Peyer's patch (tissue), 4 donors: ENCODE data around the gene PRDM8. TPM values are rescaled to one million over a fixed set of nuclear protein-coding genes. Genes with fewer than 3 reads are reported as not detected.

Experiments
- DNase-seq, 3 donors: peaks; one replicate each; pipeline ENCODE4 v3.0.0-alpha.2; 2017 to 2019
- H3K27ac ChIP-seq, 4 donors: fragments of 200-600 bp; sonication (generic); one replicate each; pipeline ENCODE4 v1.5.1; 2016 to 2019
- H3K27me3 ChIP-seq, 2 donors: fragments of 200-600 bp; sonication (generic); one replicate each; pipeline ENCODE4 v1.5.1; 2019
- H3K36me3 ChIP-seq, 3 donors: fragments of 200-600 bp; sonication (generic); one replicate each; pipeline ENCODE4 v1.5.1; 2016 to 2019
- H3K4me1 ChIP-seq, 4 donors: fragments of 200-600 bp; sonication (generic); one replicate each; pipeline ENCODE4 v1.5.1; 2016 to 2019
- H3K4me3 ChIP-seq, 4 donors: fragments of 200-600 bp; sonication (generic); 1 replicate in 3 of 4; 2 replicates in 1 of 4; pipeline ENCODE4 v1.5.1; 2016 to 2019; ENCODE audit warnings: mild to moderate bottlenecking in 1 of 4
- H3K9me3 ChIP-seq, 4 donors: fragments of 200-600 bp; sonication (generic); one replicate each; pipeline ENCODE4 v1.5.1; 2016 to 2019; ENCODE audit warnings: mild to moderate bottlenecking in 1 of 4
- POLR2A ChIP-seq, 2 donors: fragments of 450-650 bp; IDR thresholded peaks; one replicate each; pipeline ENCODE4 v1.5.1; 2017; ENCODE audit warnings: antibody characterized with exemption in 2 of 2, mild to moderate bottlenecking in 2 of 2, moderate library complexity in 2 of 2
- total RNA-seq, 4 donors: library from RNA; depleted of rRNA; stranded (reverse); fragments of >200 nt; gene quantifications; one replicate each; pipeline ENCODE4 v1.1.0, GENCODE V29; 2016
- TF ChIP-seq, protein P1 (sequence below), 6 experiments: fragments of 450-650 bp in 4 of 6; fragments of 200-600 bp in 2 of 6; sonication (generic) in 1 of 6; IDR thresholded peaks; one replicate each; pipeline ENCODE4 v1.5.1; 2017 to 2019; ENCODE audit warnings: antibody characterized with exemption in 6 of 6, mild to moderate bottlenecking in 3 of 6, moderate library complexity in 1 of 6

The PRDM8 gene
- total RNA-seq, 4 donors from 2014 or later = 0.35 to 5.8 (median 3.3) TPM

DNA sequence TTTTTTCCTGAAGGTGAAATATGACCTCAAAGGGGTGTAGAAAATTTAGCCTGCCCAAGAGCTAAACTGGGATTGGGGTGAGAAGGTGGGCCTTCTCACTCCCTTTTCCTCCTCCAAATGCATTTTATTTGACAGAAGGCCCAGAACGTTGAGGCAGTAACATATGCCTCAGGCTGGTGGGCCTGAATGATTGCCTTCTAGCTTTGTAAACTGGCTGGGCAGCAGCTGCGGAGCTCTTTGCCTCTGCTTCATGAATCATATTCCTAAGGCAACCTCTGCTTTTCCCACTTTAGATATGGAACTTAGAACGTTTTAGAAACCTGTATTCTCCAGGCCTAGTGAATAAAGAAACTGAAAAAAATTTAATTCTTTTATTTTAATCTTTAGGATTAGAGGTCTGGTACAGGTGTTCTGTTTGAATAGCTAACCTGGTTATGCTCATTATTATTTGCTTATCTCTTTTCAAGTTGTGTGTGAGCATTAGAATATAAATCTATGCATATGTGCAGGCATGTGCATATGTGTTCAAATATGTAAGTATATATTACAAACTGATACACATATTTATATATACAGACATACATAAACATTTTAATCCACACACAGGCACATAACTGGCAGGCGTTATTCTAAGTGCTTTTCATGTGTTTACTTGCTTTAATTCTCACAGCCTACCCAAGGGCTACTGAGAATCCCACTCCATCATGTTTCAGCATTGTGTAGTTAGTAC, 11.5 kb downstream of the PRDM8 start:
- Histone ChIP-seq H3K9me3 (no peaks in the 10 kb centered on the region), H3K36me3 (no peaks in the 10 kb centered on the region), H3K4me1 (peaks cover 0 to 7% (median 0%) of the 10 kb centered on the region in 4 donors), H3K27ac (no peak overlapping the region), H3K4me3 (no peak overlapping the region), H3K27me3 (no peaks in the 10 kb centered on the region)
- DNase-seq = no peak
- TF ChIP-seq POLR2A (IDR thresholded peaks at IDR 0.05) = no peak
- TF ChIP-seq, protein P1, sequence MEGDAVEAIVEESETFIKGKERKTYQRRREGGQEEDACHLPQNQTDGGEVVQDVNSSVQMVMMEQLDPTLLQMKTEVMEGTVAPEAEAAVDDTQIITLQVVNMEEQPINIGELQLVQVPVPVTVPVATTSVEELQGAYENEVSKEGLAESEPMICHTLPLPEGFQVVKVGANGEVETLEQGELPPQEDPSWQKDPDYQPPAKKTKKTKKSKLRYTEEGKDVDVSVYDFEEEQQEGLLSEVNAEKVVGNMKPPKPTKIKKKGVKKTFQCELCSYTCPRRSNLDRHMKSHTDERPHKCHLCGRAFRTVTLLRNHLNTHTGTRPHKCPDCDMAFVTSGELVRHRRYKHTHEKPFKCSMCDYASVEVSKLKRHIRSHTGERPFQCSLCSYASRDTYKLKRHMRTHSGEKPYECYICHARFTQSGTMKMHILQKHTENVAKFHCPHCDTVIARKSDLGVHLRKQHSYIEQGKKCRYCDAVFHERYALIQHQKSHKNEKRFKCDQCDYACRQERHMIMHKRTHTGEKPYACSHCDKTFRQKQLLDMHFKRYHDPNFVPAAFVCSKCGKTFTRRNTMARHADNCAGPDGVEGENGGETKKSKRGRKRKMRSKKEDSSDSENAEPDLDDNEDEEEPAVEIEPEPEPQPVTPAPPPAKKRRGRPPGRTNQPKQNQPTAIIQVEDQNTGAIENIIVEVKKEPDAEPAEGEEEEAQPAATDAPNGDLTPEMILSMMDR (IDR thresholded peaks at IDR 0.05) = no peak

DNA sequence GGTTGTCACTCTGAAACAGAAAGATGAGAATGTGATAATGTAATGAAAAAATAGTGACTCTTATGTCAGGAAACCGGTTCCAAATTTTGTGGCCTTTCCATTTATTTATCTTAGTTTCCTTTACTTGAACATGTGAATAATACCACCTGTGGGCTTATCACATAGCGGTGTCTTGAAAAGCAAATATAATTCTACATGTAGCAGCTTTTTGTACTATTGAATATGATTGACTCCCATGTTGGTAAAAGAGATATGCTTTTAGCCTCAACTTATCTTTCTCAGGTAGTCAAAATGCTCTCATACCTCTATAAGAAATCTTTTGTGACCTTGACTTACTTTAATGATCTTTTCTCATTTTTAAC, 12.0 kb downstream of the PRDM8 start:
- no peak overlapping the region for H3K27ac ChIP-seq
- DNase-seq = no peak
- H3K36me3 ChIP-seq = no peaks in the 10 kb centered on the region
- TF ChIP-seq POLR2A (IDR thresholded peaks at IDR 0.05) = no peak
- TF ChIP-seq, protein P1 (IDR thresholded peaks at IDR 0.05) = no peak
- H3K4me3 ChIP-seq = no peak overlapping the region
- H3K4me1 ChIP-seq = peaks cover 0 to 6% (median 0%) of the 10 kb centered on the region in 4 donors
- H3K27me3 ChIP-seq = no peaks in the 10 kb centered on the region
- H3K9me3 ChIP-seq = no peaks in the 10 kb centered on the region

DNA sequence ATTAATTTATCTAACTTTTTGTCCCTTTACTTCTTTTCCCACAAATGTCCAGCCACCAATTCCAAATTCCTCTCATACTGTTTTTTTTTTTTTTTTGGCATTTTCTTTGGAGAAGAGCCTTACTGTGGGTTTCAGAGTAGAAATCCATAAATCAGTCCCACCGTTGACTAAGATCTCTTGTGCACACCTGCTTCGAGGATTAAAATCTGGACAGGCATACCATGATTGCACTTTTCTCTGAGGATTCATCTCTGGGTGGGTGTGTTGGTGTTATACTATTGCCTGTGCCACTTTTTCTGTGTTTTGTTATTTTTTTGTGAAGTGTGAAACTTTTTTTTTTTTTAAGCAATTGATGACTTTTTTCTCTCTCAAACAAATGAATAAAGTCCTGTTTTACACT, 13.2 kb downstream of the PRDM8 start:
- no peak for TF ChIP-seq POLR2A (IDR thresholded peaks at IDR 0.05)
- TF ChIP-seq, protein P1 (IDR thresholded peaks at IDR 0.05) = no peak
- Histone ChIP-seq H3K9me3 (no peaks in the 10 kb centered on the region), H3K27me3 (no peaks in the 10 kb centered on the region), H3K4me3 (no peak overlapping the region), H3K4me1 (peaks cover 0 to 6% (median 0%) of the 10 kb centered on the region in 4 donors), H3K36me3 (no peaks in the 10 kb centered on the region), H3K27ac (no peak overlapping the region)
- DNase-seq = no peak

DNA sequence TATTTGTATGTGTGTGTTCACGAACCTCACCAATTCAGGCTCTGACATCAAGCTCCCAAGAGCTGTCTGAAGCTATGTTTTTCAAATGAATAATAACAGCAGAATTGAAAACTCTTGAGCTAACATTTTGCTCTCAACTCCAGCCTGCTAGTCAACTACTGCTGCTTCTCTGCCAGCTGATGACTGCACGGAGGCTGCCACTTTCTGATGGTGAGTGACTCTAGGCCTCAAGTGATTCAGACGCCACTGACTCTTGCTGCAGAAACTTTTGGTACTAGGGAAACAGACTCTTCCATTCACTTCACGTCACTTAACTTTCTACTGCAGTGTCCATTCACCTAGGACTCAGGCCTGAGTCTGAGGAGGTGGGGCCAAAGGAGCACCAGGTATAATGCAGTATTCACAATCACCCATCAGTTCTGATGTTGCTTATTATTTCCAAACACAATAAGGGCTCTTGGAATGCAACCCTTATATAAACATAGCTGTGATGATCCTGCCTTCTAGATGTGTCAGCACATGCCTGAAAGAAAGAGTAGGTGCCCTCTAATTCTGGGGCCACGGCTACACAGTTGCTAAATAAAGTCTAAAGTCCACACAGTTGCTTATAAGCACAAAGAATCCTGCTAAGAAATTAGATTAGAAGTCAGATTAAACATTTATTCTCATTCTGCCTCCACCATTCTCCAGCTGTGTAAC, 16.0 kb downstream of the PRDM8 start:
- no peak for DNase-seq
- no peaks in the 10 kb centered on the region for H3K36me3 ChIP-seq
- no peaks in the 10 kb centered on the region for H3K27me3 ChIP-seq
- TF ChIP-seq POLR2A (IDR thresholded peaks at IDR 0.05) = no peak
- TF ChIP-seq, protein P1 (IDR thresholded peaks at IDR 0.05) = no peak
- H3K9me3 ChIP-seq = no peaks in the 10 kb centered on the region
- H3K4me1 ChIP-seq = no peaks in the 10 kb centered on the region
- H3K27ac ChIP-seq = no peak overlapping the region
- H3K4me3 ChIP-seq = no peak overlapping the region

DNA sequence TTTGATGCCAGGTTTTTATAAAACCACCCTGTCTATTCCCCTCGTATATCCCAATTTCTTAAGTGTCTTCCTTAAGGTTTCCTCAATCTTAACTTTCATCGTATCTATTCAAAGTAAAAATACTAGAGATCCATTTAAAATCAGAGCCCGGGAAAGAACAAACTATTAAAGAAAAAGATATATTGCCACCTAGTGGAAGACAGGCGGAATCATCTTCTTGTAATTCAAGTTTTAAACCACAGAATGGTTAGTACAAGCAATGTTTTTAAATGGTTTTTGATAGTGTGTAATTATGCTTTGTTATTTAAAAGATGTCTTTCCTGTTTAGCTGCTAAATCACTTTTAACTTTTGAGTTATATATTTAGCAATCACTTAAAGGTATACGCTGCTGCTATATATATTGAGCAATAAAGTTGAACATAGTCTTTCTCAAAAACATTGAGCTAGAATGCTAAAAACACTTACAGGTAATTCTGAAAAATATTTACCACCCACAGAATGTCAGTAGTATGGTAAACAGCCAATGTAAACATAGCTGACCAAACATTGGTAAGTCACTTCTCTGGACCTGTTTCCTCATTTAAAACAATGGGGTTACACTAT, 18.2 kb downstream of the PRDM8 start:
- H3K9me3 ChIP-seq = no peaks in the 10 kb centered on the region
- no peak overlapping the region for H3K4me3 ChIP-seq
- H3K4me1 ChIP-seq = no peaks in the 10 kb centered on the region
- H3K27ac ChIP-seq = no peak overlapping the region
- no peak for DNase-seq
- H3K36me3 ChIP-seq = no peaks in the 10 kb centered on the region
- H3K27me3 ChIP-seq = no peaks in the 10 kb centered on the region
- TF ChIP-seq POLR2A (IDR thresholded peaks at IDR 0.05) = no peak
- TF ChIP-seq, protein P1 (IDR thresholded peaks at IDR 0.05) = peak; percentile 35 to 91 (median 71)
